Parathyroid adenoma (tissue), 2 donors: Measurements from ENCODE around the gene NLK.

Source experiments
- H2AFZ ChIP-seq: fragments of 300-600 bp; sonication (generic); one replicate; pipeline ENCODE4 v1.7.0; 2017; ENCODE audit warnings: antibody characterized with exemption, mild to moderate bottlenecking
- H3K27ac ChIP-seq: fragments of 300-600 bp; sonication (generic); one replicate; pipeline ENCODE4 v1.7.0; 2017
- H3K27me3 ChIP-seq: fragments of 300-600 bp; sonication (generic); one replicate; pipeline ENCODE4 v1.7.0; 2017; ENCODE audit warnings: low read length; ENCODE audit not compliant: control insufficient read depth, insufficient read depth
- H3K36me3 ChIP-seq: fragments of 300-600 bp; sonication (generic); one replicate; pipeline ENCODE4 v1.7.0; 2017; ENCODE audit warnings: low read length; ENCODE audit not compliant: control insufficient read depth, insufficient read depth
- H3K4me1 ChIP-seq: fragments of 300-600 bp; sonication (generic); one replicate; pipeline ENCODE4 v1.7.0; 2017; ENCODE audit warnings: control low read depth
- H3K4me2 ChIP-seq: fragments of 300-600 bp; sonication (generic); one replicate; pipeline ENCODE4 v1.7.0; 2017; ENCODE audit warnings: low read length
- H3K4me3 ChIP-seq: fragments of 300-600 bp; sonication (generic); one replicate; pipeline ENCODE4 v1.7.0; 2017; ENCODE audit warnings: low read depth, low read length
- H3K79me2 ChIP-seq: fragments of 300-600 bp; sonication (generic); one replicate; pipeline ENCODE4 v1.7.0; 2017; ENCODE audit warnings: control low read depth
- H3K9ac ChIP-seq: fragments of 300-600 bp; sonication (generic); one replicate; pipeline ENCODE4 v1.7.0; 2017; ENCODE audit warnings: mild to moderate bottlenecking
- H3K9me3 ChIP-seq: fragments of 300-600 bp; sonication (generic); one replicate; pipeline ENCODE4 v1.7.0; 2017; ENCODE audit warnings: low read length; ENCODE audit not compliant: control insufficient read depth
- CTCF ChIP-seq: fragments of 300-600 bp; sonication (generic); IDR thresholded peaks from one replicate; pipeline ENCODE4 v1.7.0; 2017; ENCODE audit warnings: antibody characterized with exemption, mild to moderate bottlenecking
- donor health status: primary hyperparathyroidism.

NLK gene

GRCh38 chr17:28112181-28112580, 69.7 kb downstream of the NLK start:
- TF ChIP-seq CTCF = no peak

DNA sequence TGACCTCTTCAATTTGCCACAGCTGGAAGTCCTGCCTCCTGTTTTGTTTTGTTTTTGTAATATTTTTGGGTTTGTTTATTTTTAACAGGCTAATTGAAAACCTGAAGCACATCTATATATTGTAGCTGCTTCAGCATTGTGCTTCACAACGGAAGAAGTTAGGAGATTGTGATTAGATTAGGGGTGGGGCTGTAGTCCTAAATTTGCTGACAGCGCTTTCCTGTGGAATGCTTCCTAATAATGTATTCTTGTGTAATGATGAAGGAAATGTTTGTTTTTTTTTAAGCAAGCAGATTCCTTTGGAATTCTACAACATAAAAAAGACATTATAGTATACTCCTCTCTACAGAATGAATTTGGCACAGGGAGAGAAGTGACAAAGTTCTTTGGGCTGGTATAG, 70.1 kb downstream of the NLK start:
- no peak for TF ChIP-seq CTCF
- H3K27ac ChIP-seq = peak overlapping the region; percentile 8

More at GRCh38 chr17:28112181-28112580, 69.7 kb downstream of the NLK start:
- Histone ChIP-seq H3K36me3 (no peaks in the 10 kb centered on the region), H2AFZ (peak overlapping the region; percentile 2), H3K9me3 (no peaks in the 10 kb centered on the region), H3K4me2 (peak overlapping the region; percentile 63), H3K27me3 (no peaks in the 10 kb centered on the region), H3K27ac (peak overlapping the region; percentile 8), H3K9ac (no peak overlapping the region), H3K79me2 (peaks cover 9% of the 10 kb centered on the region), H3K4me1 (peaks cover 18% of the 10 kb centered on the region), H3K4me3 (no peak overlapping the region)

GRCh38 chr17:28113269-28113668, 70.8 kb downstream of the NLK start:
- Histone ChIP-seq H3K27ac (no peak overlapping the region), H3K36me3 (no peaks in the 10 kb centered on the region), H2AFZ (no peak overlapping the region), H3K9me3 (no peaks in the 10 kb centered on the region), H3K4me3 (no peak overlapping the region), H3K9ac (no peak overlapping the region), H3K4me1 (peaks cover 22% of the 10 kb centered on the region), H3K4me2 (peak overlapping the region; percentile 63), H3K79me2 (peaks cover 11% of the 10 kb centered on the region), H3K27me3 (no peaks in the 10 kb centered on the region)
- TF ChIP-seq CTCF = no peak

More for the DNA sequence above, 70.1 kb downstream of the NLK start:
- H3K4me3 ChIP-seq = no peak overlapping the region
- no peaks in the 10 kb centered on the region for H3K27me3 ChIP-seq
- H3K79me2 ChIP-seq = peaks cover 11% of the 10 kb centered on the region
- no peaks in the 10 kb centered on the region for H3K9me3 ChIP-seq
- peak overlapping the region; percentile 2 for H2AFZ ChIP-seq
- no peaks in the 10 kb centered on the region for H3K36me3 ChIP-seq
- peaks cover 22% of the 10 kb centered on the region for H3K4me1 ChIP-seq
- H3K9ac ChIP-seq = no peak overlapping the region
- peak overlapping the region; percentile 63 for H3K4me2 ChIP-seq

GRCh38 chr17:28115046-28115445, 72.6 kb downstream of the NLK start:
- H3K79me2 ChIP-seq = peaks cover 11% of the 10 kb centered on the region
- no peak overlapping the region for H3K9ac ChIP-seq
- no peaks in the 10 kb centered on the region for H3K36me3 ChIP-seq
- no peaks in the 10 kb centered on the region for H3K9me3 ChIP-seq
- no peak for TF ChIP-seq CTCF
- H3K4me3 ChIP-seq = no peak overlapping the region
- no peak overlapping the region for H3K27ac ChIP-seq
- H3K27me3 ChIP-seq = no peaks in the 10 kb centered on the region
- peaks cover 22% of the 10 kb centered on the region for H3K4me1 ChIP-seq
- H3K4me2 ChIP-seq = no peak overlapping the region
- no peak overlapping the region for H2AFZ ChIP-seq

GRCh38 chr17:28117304-28117703, 74.8 kb downstream of the NLK start:
- peaks cover 8% of the 10 kb centered on the region for H3K79me2 ChIP-seq
- no peaks in the 10 kb centered on the region for H3K36me3 ChIP-seq
- no peak overlapping the region for H3K27ac ChIP-seq
- no peak for TF ChIP-seq CTCF
- H3K27me3 ChIP-seq = no peaks in the 10 kb centered on the region
- H3K4me3 ChIP-seq = peak overlapping the region; percentile 38
- no peak overlapping the region for H2AFZ ChIP-seq
- H3K4me2 ChIP-seq = peak overlapping the region; percentile 49
- H3K9ac ChIP-seq = no peak overlapping the region
- peaks cover 17% of the 10 kb centered on the region for H3K4me1 ChIP-seq
- no peaks in the 10 kb centered on the region for H3K9me3 ChIP-seq
